Caco-2 (cell line): ENCODE measurements around the gene TREML1. TPM values are rescaled to one million over a fixed set of nuclear protein-coding genes. Genes with fewer than 3 reads are reported as not detected.

ENCODE experiments used
- BruUV-seq: library from RNA; stranded (reverse); fragments of 400-500 nt; replicated peaks from 2 replicates; lab custom pipeline; 2021; lab: Mats Ljungman, UMichigan
- CTCF ChIA-PET: fragments of 300-600 bp; sonication (Branson Sonifier 250); formaldehyde crosslinking; loops from one replicate; lab custom pipeline; 2022; ENCODE audit warnings: antibody characterized with exemption; lab: Charles Lee
- POLR2A ChIA-PET: fragments of 300-600 bp; sonication (Branson Sonifier 250); formaldehyde crosslinking; loops from one replicate; lab custom pipeline; 2022; ENCODE audit warnings: antibody characterized with exemption; lab: Charles Lee
- DNase-seq, 2 experiments: peaks; one replicate each; pipeline versions ENCODE4 v3.0.0 to v3.0.0-alpha.2; 2020 to 2022
- H3K27me3 ChIP-seq: replicated peaks from 2 replicates; pipeline ENCODE4 v1.6.0; 2011; ENCODE audit warnings: low read length; ENCODE audit not compliant: control insufficient read depth, insufficient read depth
- H3K36me3 ChIP-seq: 2 replicates; pipeline ENCODE4 v1.5.1; 2011; ENCODE audit warnings: low read length; ENCODE audit not compliant: control insufficient read depth, insufficient read depth
- H3K4me1 ChIP-seq: fragments of 250-450 bp; sonication (Bioruptor Pico); 2 replicates; pipeline ENCODE4 v1.5.1; 2020; ENCODE audit warnings: mild to moderate bottlenecking
- H3K4me3 ChIP-seq: 2 replicates; pipeline ENCODE4 v1.5.1; 2011; ENCODE audit warnings: low read depth, mild to moderate bottlenecking, control low read depth, low read length
- H3K9me3 ChIP-seq: fragments of 250-450 bp; sonication (Bioruptor Pico); 2 replicates; pipeline ENCODE4 v1.5.1; 2020; ENCODE audit warnings: mild to moderate bottlenecking, moderate library complexity
- H3K27ac Mint-ChIP-seq: one replicate; pipeline ENCODE4 v1.8.0; 2022; ENCODE audit warnings: mixed read lengths; ENCODE audit not compliant: unreplicated experiment
- H3K27me3 Mint-ChIP-seq: one replicate; pipeline ENCODE4 v1.8.0; 2022; ENCODE audit warnings: mixed read lengths; ENCODE audit not compliant: insufficient read depth, unreplicated experiment
- H3K36me3 Mint-ChIP-seq: one replicate; pipeline ENCODE4 v1.8.0; 2022; ENCODE audit warnings: mild to moderate bottlenecking, mixed read lengths; ENCODE audit not compliant: insufficient read depth, unreplicated experiment
- H3K4me1 Mint-ChIP-seq: one replicate; pipeline ENCODE4 v1.8.0; 2022; ENCODE audit warnings: low read depth, mixed read lengths; ENCODE audit not compliant: unreplicated experiment
- H3K4me3 Mint-ChIP-seq: one replicate; pipeline ENCODE4 v1.8.0; 2022; ENCODE audit warnings: mild to moderate bottlenecking, moderate library complexity, mixed read lengths; ENCODE audit not compliant: unreplicated experiment
- H3K9me3 Mint-ChIP-seq: one replicate; pipeline ENCODE4 v1.8.0; 2022; ENCODE audit warnings: mixed read lengths; ENCODE audit not compliant: unreplicated experiment
- CTCF ChIP-seq, 2 experiments: fragments of 200-600 bp in 1 of 2; IDR thresholded peaks; 1 replicate in 1 of 2; 2 replicates in 1 of 2; pipeline versions ENCODE4 v1.5.1 to v1.8.0; 2011 to 2022; ENCODE audit warnings: antibody characterized with exemption in 1 of 2, control low read depth in 1 of 2, inconsistent platforms in 1 of 2, low read depth in 1 of 2, low read length in 1 of 2, mild to moderate bottlenecking in 1 of 2, moderate library complexity in 1 of 2; ENCODE audit not compliant: insufficient read depth in 1 of 2, severe bottlenecking in 1 of 2, unreplicated experiment in 1 of 2
- intact Hi-C: fragments of 100-400 bp; cut with micrococcal nuclease; formaldehyde crosslinking; loops from one replicate; pipeline ENCODE4 v1.10.0; 2022; ENCODE audit not compliant: unreplicated experiment
- total RNA-seq: library from RNA; stranded (reverse); gene quantifications from 2 replicates; pipeline ENCODE4 v1.2.3, GENCODE V29; 2022

Gene TREML1
- total RNA-seq, 1 experiment from 2014 or later = not detected

DNA sequence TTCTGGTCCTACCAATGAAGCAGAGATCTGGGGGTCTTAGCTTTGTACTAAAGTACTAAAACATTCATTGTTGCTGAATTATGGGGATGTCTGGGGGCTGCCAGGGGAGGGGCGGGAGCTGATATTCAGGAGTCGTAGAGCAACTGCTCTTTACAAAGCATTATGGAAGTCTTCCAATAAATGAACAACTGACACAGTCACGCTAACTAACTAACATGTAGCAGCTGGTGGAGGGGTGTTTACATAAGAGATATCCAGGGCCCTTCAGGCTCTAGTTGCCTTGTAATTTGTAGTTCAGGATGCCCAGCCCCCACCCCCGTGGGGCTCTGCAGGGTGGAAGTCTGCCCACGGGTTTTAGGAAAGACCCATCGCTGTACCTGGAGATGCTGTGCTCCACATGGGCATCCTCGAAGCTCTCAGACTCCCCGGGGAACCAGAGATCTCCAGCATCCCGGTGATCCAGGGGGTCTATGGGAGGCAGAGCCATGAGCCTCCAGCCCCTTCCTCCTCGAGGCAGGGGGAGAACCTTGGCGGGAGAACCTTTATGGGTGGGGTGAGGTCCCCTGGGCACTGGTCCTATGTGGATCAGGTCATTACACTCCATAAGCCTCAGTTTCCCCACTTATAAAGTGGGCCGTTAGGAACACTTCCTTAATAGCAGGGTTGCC is 5.4 kb upstream of the TREML1 start:
- intact Hi-C loops = no loop called here
- Mint-ChIP-seq H3K36me3 (no peaks in the 10 kb centered on the region), H3K27ac (no peak overlapping the region), H3K4me1 (peaks cover 14% of the 10 kb centered on the region), H3K27me3 (no peaks in the 10 kb centered on the region), H3K9me3 (no peaks in the 10 kb centered on the region), H3K4me3 (no peak overlapping the region)
- peaks cover 11% of the 10 kb centered on the region for H3K4me1 ChIP-seq
- H3K4me3 ChIP-seq = no peak overlapping the region
- no TSS peak for BruUV-seq
- no peak for TF ChIP-seq CTCF (IDR thresholded peaks at IDR 0.05; ENCODE audit: insufficient read depth in 1 of 2, low read depth in 1 of 2, low read length in 1 of 2, severe bottlenecking in 1 of 2, unreplicated experiment in 1 of 2)
- no peaks in the 10 kb centered on the region for H3K27me3 ChIP-seq
- no peaks in the 10 kb centered on the region for H3K36me3 ChIP-seq
- H3K9me3 ChIP-seq = no peaks in the 10 kb centered on the region
- POLR2A ChIA-PET = no interaction called here
- CTCF ChIA-PET = interaction anchor here (0.5 kb wide), 1 partner anchor 72 kb away, joined by 3 read pairs; no protein-coding TSS in a partner anchor
- DNase-seq = no peak

DNA sequence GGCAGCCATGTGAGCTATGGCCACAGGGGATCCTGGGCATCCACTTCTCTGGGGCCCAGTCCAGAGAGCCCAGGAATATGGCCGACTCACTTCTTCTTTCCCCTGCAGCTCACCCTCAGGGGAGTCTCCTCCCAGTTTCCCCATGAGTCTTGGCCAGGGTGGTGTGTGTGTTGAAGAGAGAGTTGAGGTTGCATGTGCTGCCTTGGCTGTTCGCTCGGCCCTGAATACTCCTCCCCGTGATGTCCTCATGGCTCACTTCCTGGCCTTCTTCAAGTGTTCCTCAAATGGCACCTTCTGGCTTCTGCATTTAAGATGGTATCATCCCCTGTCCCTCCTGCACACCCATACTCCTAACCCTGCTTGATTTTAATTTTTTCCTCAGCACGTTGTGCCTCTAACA is 3.2 kb upstream of the TREML1 start:
- Mint-ChIP-seq H3K27ac (no peak overlapping the region), H3K4me1 (peaks cover 20% of the 10 kb centered on the region), H3K9me3 (no peaks in the 10 kb centered on the region), H3K4me3 (no peak overlapping the region), H3K27me3 (no peaks in the 10 kb centered on the region), H3K36me3 (no peaks in the 10 kb centered on the region)
- Histone ChIP-seq H3K27me3 (no peaks in the 10 kb centered on the region), H3K9me3 (no peaks in the 10 kb centered on the region), H3K36me3 (no peaks in the 10 kb centered on the region), H3K4me3 (no peak overlapping the region), H3K4me1 (peaks cover 18% of the 10 kb centered on the region)
- no peak for TF ChIP-seq CTCF (IDR thresholded peaks at IDR 0.05; ENCODE audit: insufficient read depth in 1 of 2, low read depth in 1 of 2, low read length in 1 of 2, severe bottlenecking in 1 of 2, unreplicated experiment in 1 of 2)
- ChIA-PET POLR2A (no interaction called here), CTCF (no interaction called here)
- no peak for DNase-seq
- no TSS peak for BruUV-seq
- intact Hi-C loops = no loop called here

- ChIA-PET POLR2A (no interaction called here), CTCF (no interaction called here)
- Histone ChIP-seq H3K36me3 (no peaks in the 10 kb centered on the region), H3K4me1 (peaks cover 18% of the 10 kb centered on the region), H3K4me3 (no peak overlapping the region), H3K9me3 (no peaks in the 10 kb centered on the region), H3K27me3 (no peaks in the 10 kb centered on the region)
- peaks cover 20% of the 10 kb centered on the region for H3K4me1 Mint-ChIP-seq
- intact Hi-C loops = no loop called here
- H3K9me3 Mint-ChIP-seq = no peaks in the 10 kb centered on the region
- H3K36me3 Mint-ChIP-seq = no peaks in the 10 kb centered on the region
- no peak for TF ChIP-seq CTCF (IDR thresholded peaks at IDR 0.05; ENCODE audit: insufficient read depth in 1 of 2, low read depth in 1 of 2, low read length in 1 of 2, severe bottlenecking in 1 of 2, unreplicated experiment in 1 of 2)
- no peak overlapping the region for H3K27ac Mint-ChIP-seq
- no peak for DNase-seq
- no TSS peak for BruUV-seq
- H3K27me3 Mint-ChIP-seq = no peaks in the 10 kb centered on the region
- H3K4me3 Mint-ChIP-seq = no peak overlapping the region
These were observed 2.6 kb upstream of the TREML1 start for GRCh38 chr6:41156771-41157170.
